Right lobe of liver (tissue), 4 donors: ENCODE measurements around the gene PRKAG2.

Experiments used
- CTCF ChIP-seq, 4 donors: fragments of 200-600 bp in 3 of 4; fragments of 450-650 bp in 1 of 4; IDR thresholded peaks; one replicate each; pipeline versions ENCODE4 v1.5.1 to v1.8.0; 2016 to 2022; ENCODE audit warnings: antibody characterized with exemption in 4 of 4, mild to moderate bottlenecking in 2 of 4
- POLR2A ChIP-seq: fragments of 450-650 bp; IDR thresholded peaks from one replicate; pipeline ENCODE4 v1.6.1; 2017; ENCODE audit warnings: antibody characterized with exemption, mild to moderate bottlenecking
- donor health status: DM: no; HTN: no; CAD: no.
- donor health status: DM: no; HTN: no; CAD: no.
- donor health status: DM: no; HTN: yes; CAD: no.

DNA sequence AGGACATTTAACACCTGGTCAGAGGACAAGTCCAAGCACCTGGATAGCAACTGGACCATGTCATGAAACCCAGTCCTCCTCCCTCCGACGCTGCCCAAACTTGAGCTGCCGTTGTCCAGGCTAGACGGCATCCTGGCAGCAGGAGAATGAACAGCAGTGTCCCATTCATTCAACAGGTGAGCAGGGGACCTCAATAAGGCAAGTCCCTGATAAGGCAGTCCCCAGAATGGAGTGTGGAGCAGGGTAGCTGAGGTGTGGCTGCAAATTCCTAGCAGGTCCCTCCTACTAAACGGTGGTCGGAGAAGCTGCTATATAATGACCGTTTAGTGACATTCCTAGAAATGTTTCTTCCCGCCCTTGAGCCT is 169.8 kb downstream of the PRKAG2 start:
- TF ChIP-seq CTCF (IDR thresholded peaks at IDR 0.05) (no peak), POLR2A (no peak)
